ENCODE data around the gene CHD6.

CHD6 gene

GRCh38 chr20:41365777-41366545 lies 252.2 kb downstream of the CHD6 start:
- peak overlapping the region; percentile 35 for H3K4me3 ChIP-seq (ENCODE audit: insufficient read depth, low read depth, low read length)
- WGBS, 2 experiments = 6 to 7% methylated on average over 76 of the region's 76 CpGs
- H3K27ac ChIP-seq (ENCODE audit: insufficient read depth, low read depth, low read length, poor library complexity, severe bottlenecking) = no peak overlapping the region
- peaks cover 48% of the 10 kb centered on the region for H3K27me3 ChIP-seq (ENCODE audit: control insufficient read depth, insufficient read depth, low read length, poor library complexity, severe bottlenecking)
- peaks cover 9% of the 10 kb centered on the region for H3K4me1 ChIP-seq (ENCODE audit: control insufficient read depth, insufficient read depth, low read length)
- H3K36me3 ChIP-seq (ENCODE audit: control insufficient read depth, insufficient read depth, low read length) = no peaks in the 10 kb centered on the region
- H3K9me3 ChIP-seq (ENCODE audit: control insufficient read depth, low read length) = no peaks in the 10 kb centered on the region

GRCh38 chr20:41364967-41365765 lies 253.0 kb downstream of the CHD6 start:
- H3K27ac ChIP-seq (ENCODE audit: insufficient read depth, low read depth, low read length, poor library complexity, severe bottlenecking) = no peak overlapping the region
- H3K9me3 ChIP-seq (ENCODE audit: control insufficient read depth, low read length) = no peaks in the 10 kb centered on the region
- peaks cover 48% of the 10 kb centered on the region for H3K27me3 ChIP-seq (ENCODE audit: control insufficient read depth, insufficient read depth, low read length, poor library complexity, severe bottlenecking)
- no peaks in the 10 kb centered on the region for H3K36me3 ChIP-seq (ENCODE audit: control insufficient read depth, insufficient read depth, low read length)
- 86 to 89% methylated on average over 19 of the region's 19 CpGs for WGBS, 2 experiments
- H3K4me3 ChIP-seq (ENCODE audit: insufficient read depth, low read depth, low read length) = no peak overlapping the region
- peaks cover 9% of the 10 kb centered on the region for H3K4me1 ChIP-seq (ENCODE audit: control insufficient read depth, insufficient read depth, low read length)

- 89 to 93% methylated on average over 13 of the region's 13 CpGs for WGBS, 2 experiments
- peaks cover 47% of the 10 kb centered on the region for H3K27me3 ChIP-seq (ENCODE audit: control insufficient read depth, insufficient read depth, low read length, poor library complexity, severe bottlenecking)
Observed at GRCh38 chr20:41364236-41364855, 253.8 kb downstream of the CHD6 start.

GRCh38 chr20:41363601-41364000 lies 254.6 kb downstream of the CHD6 start:
- WGBS, 2 experiments = 91 to 97% methylated on average over 7 of the region's 7 CpGs
- Histone ChIP-seq H3K4me1 (ENCODE audit: control insufficient read depth, insufficient read depth, low read length) (peaks cover 9% of the 10 kb centered on the region), H3K27me3 (ENCODE audit: control insufficient read depth, insufficient read depth, low read length, poor library complexity, severe bottlenecking) (peaks cover 44% of the 10 kb centered on the region), H3K9me3 (ENCODE audit: control insufficient read depth, low read length) (no peaks in the 10 kb centered on the region), H3K36me3 (ENCODE audit: control insufficient read depth, insufficient read depth, low read length) (no peaks in the 10 kb centered on the region), H3K27ac (ENCODE audit: insufficient read depth, low read depth, low read length, poor library complexity, severe bottlenecking) (no peak overlapping the region), H3K4me3 (ENCODE audit: insufficient read depth, low read depth, low read length) (no peak overlapping the region)

More at GRCh38 chr20:41364236-41364855, 253.8 kb downstream of the CHD6 start:
- Histone ChIP-seq H3K9me3 (ENCODE audit: control insufficient read depth, low read length) (no peaks in the 10 kb centered on the region), H3K4me1 (ENCODE audit: control insufficient read depth, insufficient read depth, low read length) (peaks cover 9% of the 10 kb centered on the region), H3K4me3 (ENCODE audit: insufficient read depth, low read depth, low read length) (no peak overlapping the region), H3K36me3 (ENCODE audit: control insufficient read depth, insufficient read depth, low read length) (no peaks in the 10 kb centered on the region), H3K27ac (ENCODE audit: insufficient read depth, low read depth, low read length, poor library complexity, severe bottlenecking) (no peak overlapping the region)

GRCh38 chr20:41362748-41363140 lies 255.4 kb downstream of the CHD6 start:
- WGBS, 2 experiments = 92 to 95% methylated on average over 5 of the region's 5 CpGs
- Histone ChIP-seq H3K36me3 (ENCODE audit: control insufficient read depth, insufficient read depth, low read length) (no peaks in the 10 kb centered on the region), H3K4me3 (ENCODE audit: insufficient read depth, low read depth, low read length) (no peak overlapping the region), H3K27ac (ENCODE audit: insufficient read depth, low read depth, low read length, poor library complexity, severe bottlenecking) (no peak overlapping the region), H3K27me3 (ENCODE audit: control insufficient read depth, insufficient read depth, low read length, poor library complexity, severe bottlenecking) (peaks cover 38% of the 10 kb centered on the region), H3K4me1 (ENCODE audit: control insufficient read depth, insufficient read depth, low read length) (peaks cover 9% of the 10 kb centered on the region), H3K9me3 (ENCODE audit: control insufficient read depth, low read length) (no peaks in the 10 kb centered on the region)

GRCh38 chr20:41361757-41362747 lies 256.1 kb downstream of the CHD6 start:
- H3K36me3 ChIP-seq (ENCODE audit: control insufficient read depth, insufficient read depth, low read length) = no peaks in the 10 kb centered on the region
- WGBS, 2 experiments = 94% methylated on average over 45 of the region's 45 CpGs
- H3K4me3 ChIP-seq (ENCODE audit: insufficient read depth, low read depth, low read length) = no peak overlapping the region
- H3K4me1 ChIP-seq (ENCODE audit: control insufficient read depth, insufficient read depth, low read length) = peaks cover 4% of the 10 kb centered on the region
- peaks cover 31% of the 10 kb centered on the region for H3K27me3 ChIP-seq (ENCODE audit: control insufficient read depth, insufficient read depth, low read length, poor library complexity, severe bottlenecking)
- no peaks in the 10 kb centered on the region for H3K9me3 ChIP-seq (ENCODE audit: control insufficient read depth, low read length)
- no peak overlapping the region for H3K27ac ChIP-seq (ENCODE audit: insufficient read depth, low read depth, low read length, poor library complexity, severe bottlenecking)

GRCh38 chr20:41360831-41361756 lies 257.1 kb downstream of the CHD6 start:
- Histone ChIP-seq H3K4me3 (ENCODE audit: insufficient read depth, low read depth, low read length) (no peak overlapping the region), H3K4me1 (ENCODE audit: control insufficient read depth, insufficient read depth, low read length) (peaks cover 3% of the 10 kb centered on the region), H3K36me3 (ENCODE audit: control insufficient read depth, insufficient read depth, low read length) (no peaks in the 10 kb centered on the region), H3K27me3 (ENCODE audit: control insufficient read depth, insufficient read depth, low read length, poor library complexity, severe bottlenecking) (peaks cover 22% of the 10 kb centered on the region), H3K27ac (ENCODE audit: insufficient read depth, low read depth, low read length, poor library complexity, severe bottlenecking) (no peak overlapping the region), H3K9me3 (ENCODE audit: control insufficient read depth, low read length) (no peaks in the 10 kb centered on the region)
- WGBS, 2 experiments = 95% methylated on average over 22 of the region's 22 CpGs

- H3K4me3 ChIP-seq (ENCODE audit: insufficient read depth, low read depth, low read length) = no peak overlapping the region
Observed at GRCh38 chr20:41359541-41360011, 258.6 kb downstream of the CHD6 start.

GRCh38 chr20:41358717-41359116 lies 259.5 kb downstream of the CHD6 start:
- Histone ChIP-seq H3K36me3 (ENCODE audit: control insufficient read depth, insufficient read depth, low read length) (no peaks in the 10 kb centered on the region), H3K4me3 (ENCODE audit: insufficient read depth, low read depth, low read length) (no peak overlapping the region), H3K4me1 (ENCODE audit: control insufficient read depth, insufficient read depth, low read length) (no peaks in the 10 kb centered on the region), H3K9me3 (ENCODE audit: control insufficient read depth, low read length) (no peaks in the 10 kb centered on the region), H3K27me3 (ENCODE audit: control insufficient read depth, insufficient read depth, low read length, poor library complexity, severe bottlenecking) (no peaks in the 10 kb centered on the region), H3K27ac (ENCODE audit: insufficient read depth, low read depth, low read length, poor library complexity, severe bottlenecking) (no peak overlapping the region)
- WGBS, 2 experiments = 92 to 94% methylated on average over 7 of the region's 7 CpGs

More at GRCh38 chr20:41359541-41360011, 258.6 kb downstream of the CHD6 start:
- Histone ChIP-seq H3K9me3 (ENCODE audit: control insufficient read depth, low read length) (no peaks in the 10 kb centered on the region), H3K4me1 (ENCODE audit: control insufficient read depth, insufficient read depth, low read length) (no peaks in the 10 kb centered on the region), H3K27ac (ENCODE audit: insufficient read depth, low read depth, low read length, poor library complexity, severe bottlenecking) (no peak overlapping the region), H3K27me3 (ENCODE audit: control insufficient read depth, insufficient read depth, low read length, poor library complexity, severe bottlenecking) (peaks cover 7% of the 10 kb centered on the region), H3K36me3 (ENCODE audit: control insufficient read depth, insufficient read depth, low read length) (no peaks in the 10 kb centered on the region)
- WGBS, 2 experiments = 93 to 95% methylated on average over 9 of the region's 9 CpGs
